Stimulated activated CD4-positive, alpha-beta T cell treated with anti-CD3 and anti-CD28 coated beads, Interleukin-2, amount 100 ng/mL, for 4 hours (primary cell): ENCODE measurements around the gene GLDC.

Experiments
- DNase-seq: peaks from one replicate; pipeline ENCODE4 v3.0.0-alpha.2; 2020; ENCODE audit warnings: low read depth

Gene GLDC

DNA sequence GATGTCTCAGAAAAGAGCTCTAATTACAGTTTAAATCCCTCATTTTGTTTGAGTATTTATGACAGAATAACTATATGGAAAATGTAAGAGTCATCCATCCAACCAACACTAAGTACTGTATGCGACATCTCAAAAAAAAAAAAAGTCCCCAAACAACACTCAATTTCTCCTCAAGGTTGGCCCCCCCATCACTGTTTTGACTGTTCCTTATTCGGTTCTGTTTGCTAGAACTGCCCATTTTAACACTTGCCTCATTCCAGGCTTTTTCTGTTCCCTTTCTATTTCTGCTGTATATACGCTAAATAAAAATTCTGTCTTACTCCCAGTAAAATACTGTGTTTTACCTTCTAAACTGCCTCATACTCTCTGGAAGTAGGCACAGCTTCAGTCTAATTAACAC, 25.2 kb downstream of the GLDC start:
- DNase-seq = no peak

DNA sequence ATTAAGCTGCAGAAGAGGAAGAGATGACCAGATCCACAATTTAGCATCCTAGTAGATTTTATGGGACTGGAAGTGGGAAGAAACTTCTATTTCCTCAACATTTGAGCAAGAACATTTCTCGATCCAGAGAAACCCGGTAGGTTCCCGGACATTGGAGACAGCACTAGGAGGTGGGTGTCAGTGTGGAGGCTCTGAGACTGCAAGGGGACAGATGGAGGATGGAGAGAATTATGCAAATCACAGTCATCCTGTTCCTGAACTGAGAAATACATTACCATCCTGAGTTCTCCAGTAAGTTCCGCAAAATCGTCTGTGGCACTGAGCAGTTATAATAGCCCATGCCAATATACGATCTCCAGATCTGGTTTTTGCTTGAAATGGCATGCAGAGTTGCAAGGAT, 25.6 kb downstream of the GLDC start:
- DNase-seq = no peak

DNA sequence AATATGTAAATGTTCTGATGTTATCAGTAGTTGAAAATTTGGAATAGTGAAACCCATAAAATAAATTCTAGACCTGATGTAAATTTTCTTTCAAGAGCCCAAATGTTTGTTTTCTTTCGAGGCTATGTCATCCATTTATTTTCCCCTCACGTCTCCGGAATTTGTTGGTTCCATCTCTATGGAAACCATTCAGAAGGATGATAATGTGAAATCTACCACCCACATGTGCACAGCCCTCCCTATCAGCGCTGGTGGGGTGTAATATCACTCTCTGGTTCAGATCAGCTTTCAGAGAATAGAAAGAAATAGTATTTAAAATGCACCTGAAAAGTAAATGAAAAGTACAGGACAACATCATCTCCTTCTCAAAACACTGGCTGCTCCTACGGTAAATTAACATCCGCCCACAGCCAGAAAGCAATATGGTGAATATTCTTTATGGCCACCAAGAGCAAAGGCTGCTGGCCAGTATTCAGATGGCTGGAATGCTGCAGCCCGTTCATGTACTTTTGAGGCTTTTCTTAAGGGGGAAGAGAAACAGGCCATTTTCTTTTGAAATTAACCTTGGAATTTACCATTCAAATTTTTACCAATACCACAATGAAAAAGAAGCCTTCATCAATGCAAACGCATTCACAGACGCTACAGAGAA, 28.5 kb downstream of the GLDC start:
- DNase-seq = no peak

DNA sequence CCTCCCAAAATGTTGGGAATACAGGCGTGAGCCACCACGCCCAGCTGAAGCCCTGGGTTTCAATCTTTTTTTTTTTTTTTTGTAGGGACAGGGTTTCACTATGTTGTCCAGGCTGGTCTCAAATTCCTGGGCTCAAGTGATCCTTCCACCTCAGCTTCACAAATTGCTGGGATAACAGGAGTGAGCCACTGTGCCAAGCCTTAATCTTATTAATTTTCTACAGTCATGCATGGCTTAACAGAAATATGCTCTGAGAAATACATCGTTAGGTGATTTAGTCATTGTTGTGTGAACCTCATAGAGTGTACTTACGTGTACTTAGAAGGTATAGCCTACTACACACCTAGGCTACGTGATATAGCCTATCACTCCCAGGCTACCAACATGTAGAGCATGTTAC, 31.0 kb downstream of the GLDC start:
- no peak for DNase-seq

DNA sequence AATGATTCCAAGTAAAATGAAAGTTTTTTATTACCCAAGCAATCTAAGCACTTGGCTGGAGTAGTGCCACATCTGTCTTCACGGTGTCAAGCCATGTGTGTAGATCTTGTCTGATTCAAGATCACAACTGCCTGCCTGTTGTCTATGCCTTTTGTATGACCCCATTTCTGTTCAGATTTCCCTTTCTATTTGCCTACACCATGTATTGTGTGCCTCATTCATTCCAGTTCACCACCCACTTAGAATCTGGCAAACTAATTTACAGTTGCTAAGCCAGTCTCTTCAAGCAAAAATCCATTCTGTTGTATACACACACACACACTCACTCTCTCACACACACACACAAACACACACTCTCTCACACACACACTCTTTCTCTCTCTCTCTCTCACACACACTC, 33.7 kb downstream of the GLDC start:
- no peak for DNase-seq

DNA sequence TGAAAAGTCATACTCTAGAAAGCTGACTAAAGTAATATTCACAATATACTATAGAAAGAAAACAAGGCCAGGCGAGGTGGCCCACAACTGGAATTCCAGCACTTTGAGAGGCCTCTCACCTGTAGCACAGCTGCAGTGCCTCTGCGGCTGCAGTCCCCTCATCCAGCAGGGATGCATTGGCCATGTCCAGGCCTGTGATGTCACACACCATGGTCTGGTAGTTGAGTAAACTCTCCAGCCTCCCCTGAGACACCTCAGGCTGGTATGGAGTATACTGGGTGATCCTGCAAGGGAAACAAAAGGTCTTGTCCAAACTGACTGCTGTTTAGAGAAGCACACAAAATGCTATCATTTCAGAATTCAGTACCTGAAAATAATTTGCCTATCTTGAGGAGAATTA, 35.5 kb downstream of the GLDC start:
- no peak for DNase-seq

DNA sequence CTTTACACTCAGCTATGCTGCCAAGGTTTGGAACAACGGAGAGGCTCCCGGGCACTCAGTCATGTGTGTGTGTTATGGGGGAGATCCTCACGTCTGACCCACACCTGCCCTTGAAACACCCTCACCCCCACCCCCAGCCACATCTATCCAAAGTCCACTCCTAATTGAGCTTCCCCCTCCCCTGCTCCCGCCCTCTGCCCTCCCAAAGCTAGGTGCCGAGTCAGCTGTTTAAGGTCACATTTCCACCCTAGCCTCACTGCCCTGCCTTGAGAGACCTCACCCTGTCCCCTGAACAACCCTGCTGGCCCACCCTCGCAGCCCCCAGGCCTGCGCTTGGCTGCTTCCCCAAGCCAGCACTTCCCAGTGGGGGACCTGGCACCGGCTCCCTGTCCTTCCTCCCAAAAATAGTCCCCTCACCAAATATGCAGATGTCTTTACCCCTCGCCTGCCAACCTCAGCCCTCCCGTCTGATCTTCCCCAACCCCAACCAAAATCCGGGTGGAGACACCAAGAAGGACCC, 36.0 kb downstream of the GLDC start:
- DNase-seq = no peak

DNA sequence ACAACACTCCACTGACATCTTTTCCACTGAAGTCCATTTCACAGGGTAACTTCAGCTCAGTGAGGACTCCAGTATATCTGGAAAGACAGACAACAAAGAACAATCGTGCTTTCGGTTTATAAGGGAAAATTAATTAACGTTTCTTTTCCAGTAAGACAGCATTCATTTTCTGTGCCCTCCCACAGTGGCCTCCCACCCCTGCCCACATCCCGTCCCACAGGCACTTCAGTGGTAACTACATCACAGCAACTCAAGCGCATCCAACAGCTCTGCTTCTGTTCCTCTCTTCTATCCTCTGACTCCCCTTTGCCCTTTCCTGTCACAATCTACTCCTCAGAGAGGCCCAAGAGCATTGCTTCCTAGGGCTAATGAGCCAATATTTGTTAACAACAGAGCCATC, 40.3 kb downstream of the GLDC start:
- DNase-seq = no peak

DNA sequence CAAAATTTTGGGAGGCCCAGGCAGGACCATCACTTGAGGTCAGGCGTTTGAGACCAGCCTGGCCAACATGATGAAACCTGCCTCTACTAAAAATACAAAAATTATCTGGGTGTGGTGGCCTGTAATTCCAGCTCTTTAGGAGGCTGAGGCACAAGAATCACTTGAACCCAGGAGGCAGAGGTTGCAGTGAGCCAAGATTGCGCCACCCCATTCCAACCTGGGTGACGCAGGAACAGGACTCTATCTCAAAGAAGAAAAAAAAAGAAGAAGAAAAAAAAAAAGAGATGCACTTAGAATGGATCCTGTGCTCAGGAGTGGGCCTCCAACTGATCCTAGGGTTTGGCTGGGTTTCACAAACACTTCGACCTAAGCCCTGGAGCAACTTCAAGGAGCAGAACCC, 45.1 kb downstream of the GLDC start:
- no peak for DNase-seq

DNA sequence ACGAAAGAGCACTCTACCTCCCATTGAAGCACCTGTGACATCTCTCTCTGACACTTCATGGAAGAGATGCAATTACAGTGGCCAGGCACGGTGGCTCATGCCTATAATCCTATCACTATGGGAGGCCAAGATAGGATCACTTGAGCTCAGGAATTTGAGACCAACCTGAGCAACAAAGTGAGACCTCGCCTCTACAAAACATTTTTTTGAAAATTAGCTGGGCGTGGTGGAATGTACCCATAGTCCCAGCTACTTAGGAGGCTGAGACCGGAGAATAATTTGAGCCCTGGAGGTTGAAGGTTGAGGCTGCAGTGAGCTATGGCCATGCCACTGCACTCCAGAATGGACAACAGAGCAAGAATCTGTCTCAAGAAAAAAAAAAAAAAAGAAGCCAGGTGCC, 45.5 kb downstream of the GLDC start:
- DNase-seq = no peak

DNA sequence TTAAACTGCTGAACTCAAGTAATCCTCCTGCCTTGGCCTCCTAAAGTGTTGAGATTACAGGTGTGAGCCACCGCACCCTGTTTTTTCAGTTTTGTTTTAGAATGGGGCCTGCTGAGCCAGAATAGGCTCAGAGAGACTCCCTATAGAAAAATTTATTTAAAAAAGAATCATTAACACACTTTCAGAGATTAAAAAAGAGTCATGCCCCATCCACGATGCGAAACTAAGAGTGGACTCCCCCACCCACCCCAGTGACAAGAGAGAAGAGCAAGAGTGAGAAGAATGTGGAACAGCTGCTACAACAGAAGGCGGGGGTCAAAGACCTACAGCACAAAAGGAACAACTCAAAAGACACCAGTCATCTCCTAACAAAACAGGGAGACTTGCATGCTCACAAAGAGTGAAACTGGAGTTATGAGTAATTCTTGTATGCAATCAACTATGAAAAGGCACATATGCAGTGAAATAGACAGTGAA, 47.2 kb downstream of the GLDC start:
- DNase-seq = no peak

DNA sequence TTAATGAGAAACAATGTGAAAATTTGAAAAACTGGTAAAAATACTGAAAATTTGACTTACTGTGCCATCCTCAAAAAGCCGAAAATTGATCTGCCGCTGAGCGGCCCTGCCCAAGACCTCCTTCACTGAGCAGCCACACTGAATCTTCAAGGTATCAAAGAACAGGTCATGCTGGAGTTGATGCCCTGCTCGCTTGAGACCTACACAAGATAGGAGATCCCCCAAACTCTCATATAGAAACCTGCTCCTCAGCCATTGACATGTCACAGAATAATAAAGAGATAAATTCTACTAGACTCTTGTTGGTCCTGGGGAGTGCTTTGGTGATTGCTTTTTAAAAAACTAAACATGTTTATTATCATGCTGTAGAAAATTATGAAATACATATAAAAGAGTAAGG, 52.7 kb downstream of the GLDC start:
- no peak for DNase-seq

DNA sequence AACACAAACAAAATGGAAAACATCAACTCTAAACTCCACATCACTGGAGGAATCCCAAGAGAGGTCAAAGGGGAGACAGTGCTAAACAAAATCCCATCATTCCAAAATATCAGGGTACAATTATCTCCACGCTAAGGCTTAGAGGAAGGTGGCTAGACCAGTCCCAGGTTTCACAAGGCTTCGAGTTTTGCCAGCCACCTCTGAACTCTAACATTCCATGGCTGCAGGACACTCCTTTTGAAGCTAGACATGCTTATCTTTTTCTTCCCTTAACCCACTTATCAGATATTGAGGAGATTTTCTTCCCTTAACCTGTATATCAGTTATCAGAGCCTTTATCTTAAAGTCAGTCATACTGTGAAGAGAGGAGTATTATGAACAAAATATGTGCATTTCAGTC, 53.3 kb downstream of the GLDC start:
- DNase-seq = no peak

DNA sequence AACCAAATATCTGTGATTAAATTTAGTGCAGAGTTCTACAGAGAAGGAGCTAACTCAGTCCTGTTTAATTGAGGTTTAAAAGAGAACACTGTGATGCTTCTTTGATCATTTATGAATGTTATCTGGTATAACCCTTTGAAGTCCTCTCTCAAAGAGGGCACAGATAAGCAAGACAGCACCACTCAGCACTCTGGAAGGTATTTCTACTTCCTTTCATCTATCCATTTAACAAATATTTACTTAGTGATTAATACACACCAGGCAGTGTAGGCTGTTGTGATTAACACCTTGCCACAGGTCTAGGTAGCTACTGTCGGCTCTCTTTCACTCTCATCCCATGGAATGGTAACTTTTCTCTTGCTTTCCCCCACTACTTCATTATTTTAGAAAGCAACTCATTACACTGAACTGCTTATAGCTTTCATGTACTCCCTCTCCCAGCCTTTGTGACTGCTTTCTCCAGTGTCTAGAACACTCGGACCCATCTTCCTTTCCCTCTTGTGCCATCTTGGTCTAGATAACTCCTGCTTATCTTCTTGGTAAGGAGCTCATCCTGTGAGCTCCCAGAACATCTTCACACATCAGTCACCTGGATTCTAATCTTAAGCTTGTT, 54.7 kb downstream of the GLDC start:
- no peak for DNase-seq

DNA sequence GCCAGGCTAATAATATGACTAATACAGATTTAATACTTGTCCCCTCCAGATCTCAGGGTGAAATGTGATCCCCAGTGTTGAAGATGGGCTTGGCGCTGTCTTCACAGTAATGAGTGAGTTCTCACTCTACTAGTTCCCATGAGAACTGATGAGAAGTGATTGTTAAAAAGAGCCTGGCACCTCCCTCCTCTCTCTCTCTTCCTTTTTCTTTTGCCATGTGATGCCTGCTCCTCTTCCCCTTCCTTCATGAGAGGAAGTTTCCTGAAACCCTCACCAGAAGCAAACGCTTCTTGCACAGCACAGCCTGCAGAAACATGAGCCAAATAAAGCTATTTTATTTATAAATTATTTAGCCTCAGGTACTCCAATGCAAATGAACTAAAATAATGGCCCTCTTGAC, 55.2 kb downstream of the GLDC start:
- no peak for DNase-seq

DNA sequence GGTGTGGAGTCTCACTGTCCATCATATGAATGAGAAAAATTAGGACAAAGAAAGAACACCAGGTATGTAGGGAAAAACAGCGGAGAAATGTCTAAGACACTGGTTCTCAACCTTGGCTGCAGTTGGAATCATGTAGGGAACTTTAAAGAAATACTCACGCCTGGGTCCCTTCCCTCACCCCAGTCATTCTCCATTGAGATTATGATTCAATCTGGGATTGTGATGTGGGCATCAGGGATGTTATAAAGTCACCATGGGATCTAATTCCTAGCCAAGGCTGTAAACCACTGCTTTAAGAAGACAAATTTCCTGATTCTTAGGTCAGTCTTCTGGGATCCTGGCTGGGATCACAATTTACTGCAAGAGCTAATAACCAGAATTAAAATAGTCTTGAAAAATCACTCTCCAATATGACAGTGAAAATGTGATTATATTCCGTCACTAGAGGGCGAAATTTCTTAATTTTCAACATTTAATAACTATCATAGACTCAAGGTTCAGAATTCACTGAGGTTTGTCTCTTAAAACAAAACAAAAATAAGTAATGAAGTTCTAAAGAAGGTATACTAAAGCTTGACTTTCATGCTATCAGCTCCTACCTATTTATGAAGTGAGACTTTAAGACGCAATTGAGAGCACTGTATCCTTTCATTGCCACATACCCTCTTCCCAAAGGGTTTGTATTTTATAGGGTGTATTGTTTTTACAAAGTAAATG, 60.5 kb downstream of the GLDC start:
- no peak for DNase-seq

DNA sequence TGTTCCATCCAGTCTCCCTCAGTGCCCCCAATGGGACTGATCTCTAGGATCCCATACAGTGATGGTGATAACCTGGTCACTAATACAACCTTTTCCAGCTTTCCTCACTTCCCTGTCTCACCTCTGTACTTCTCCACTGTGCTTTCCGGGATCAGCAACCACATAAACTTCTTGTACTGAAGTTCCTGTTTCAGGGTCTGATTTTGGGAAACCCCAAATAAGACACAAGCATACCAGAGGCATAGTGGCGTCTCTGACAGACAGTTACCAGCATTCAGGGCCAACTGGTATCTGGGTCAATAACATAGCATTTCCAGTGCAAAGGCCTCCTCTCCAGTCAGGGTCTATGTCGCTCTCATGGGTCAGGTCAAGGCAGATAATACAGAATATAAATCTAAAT, 64.3 kb downstream of the GLDC start:
- no peak for DNase-seq

DNA sequence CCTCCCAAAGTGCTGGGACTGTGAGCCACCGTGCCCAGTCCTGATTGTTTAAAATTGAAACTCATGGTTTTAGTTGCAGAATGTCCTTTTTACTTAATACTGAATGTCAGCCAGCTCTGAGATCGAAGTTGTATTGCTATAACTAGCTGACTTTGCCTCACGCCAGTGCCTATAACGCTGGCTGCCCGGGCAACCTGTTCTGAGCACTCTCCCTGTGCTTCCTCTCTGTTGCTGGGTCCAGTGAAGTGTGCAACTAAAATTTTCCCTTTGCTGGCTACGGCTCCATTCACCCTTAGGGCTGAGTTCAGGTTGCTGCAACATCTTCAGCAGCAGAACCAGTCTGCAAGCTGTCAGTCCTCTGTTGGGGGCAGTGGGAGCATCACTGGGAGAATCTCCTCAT, 65.9 kb downstream of the GLDC start:
- no peak for DNase-seq

DNA sequence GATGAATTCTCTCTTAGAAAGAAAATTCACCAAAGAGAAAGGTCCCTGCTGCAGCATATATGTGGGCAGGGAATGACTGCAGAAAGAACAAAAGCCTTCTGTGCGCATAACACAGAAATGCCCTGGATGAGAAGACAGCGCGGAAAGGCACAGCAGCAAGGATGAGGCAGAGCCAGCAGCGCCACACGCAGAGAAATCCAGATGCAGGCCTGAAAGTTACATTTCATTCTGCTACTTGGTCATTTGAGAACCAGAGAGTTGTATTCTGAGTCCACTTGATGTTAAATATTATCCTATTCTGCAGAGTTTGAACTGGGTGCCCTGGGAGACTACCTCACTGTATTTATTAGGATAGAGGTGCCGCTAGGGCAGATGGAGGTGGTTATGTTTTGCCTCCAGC, 68.5 kb downstream of the GLDC start:
- DNase-seq = no peak

DNA sequence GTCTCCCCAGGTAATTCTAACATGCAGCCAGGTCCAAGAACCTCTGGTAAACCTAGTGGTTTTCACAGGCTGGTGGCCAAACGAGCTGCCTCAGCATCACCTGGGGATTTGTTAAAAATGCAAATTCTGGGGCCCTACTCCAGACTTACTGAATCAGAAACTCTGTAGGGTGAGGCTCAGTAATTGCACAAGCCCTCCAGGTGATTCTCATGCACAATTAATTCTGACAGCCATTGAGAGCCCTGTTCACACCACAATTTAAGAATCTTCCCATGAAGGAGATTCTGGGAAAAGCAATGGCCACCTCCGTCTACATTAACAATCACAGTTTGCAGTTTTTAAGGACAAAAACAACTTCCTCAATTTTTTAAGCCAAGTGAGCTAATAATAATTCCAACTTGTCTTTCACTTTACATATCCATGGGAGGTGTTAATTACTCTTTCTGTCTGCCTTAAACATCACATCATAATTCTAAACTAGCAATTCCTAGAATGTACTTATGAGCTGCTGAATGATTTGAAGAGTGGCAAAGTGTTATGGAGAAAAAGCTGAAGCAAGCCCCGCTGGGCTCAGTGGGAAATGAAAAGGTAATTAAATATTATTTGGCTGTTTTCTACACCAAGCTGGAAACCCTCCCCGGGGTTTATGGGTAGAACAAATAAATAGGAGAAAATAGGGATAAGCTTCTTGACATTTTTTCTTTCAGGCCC, 70.0 kb downstream of the GLDC start:
- no peak for DNase-seq

DNA sequence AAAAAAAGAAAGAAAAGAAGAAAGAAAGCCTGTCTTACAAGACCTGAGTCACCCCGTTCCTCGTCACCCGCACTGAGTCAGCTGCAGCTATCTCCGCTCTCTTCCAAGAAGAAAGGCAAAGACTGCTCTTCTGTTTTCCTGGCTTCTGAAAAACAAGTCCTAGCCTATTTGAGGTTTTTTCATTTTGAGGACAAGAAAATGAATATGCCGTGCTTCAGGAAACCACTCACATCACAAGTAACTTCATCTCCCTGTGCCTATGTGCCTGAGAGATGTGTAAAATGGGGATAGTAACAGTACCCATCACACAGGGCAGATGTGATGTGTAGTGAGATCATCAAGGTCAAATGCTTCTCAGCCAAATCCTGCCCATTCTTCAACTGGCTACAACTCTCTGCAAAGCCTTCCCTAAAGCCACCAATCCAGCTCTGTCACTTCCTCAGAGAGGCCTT, 78.4 kb downstream of the GLDC start:
- DNase-seq = no peak

DNA sequence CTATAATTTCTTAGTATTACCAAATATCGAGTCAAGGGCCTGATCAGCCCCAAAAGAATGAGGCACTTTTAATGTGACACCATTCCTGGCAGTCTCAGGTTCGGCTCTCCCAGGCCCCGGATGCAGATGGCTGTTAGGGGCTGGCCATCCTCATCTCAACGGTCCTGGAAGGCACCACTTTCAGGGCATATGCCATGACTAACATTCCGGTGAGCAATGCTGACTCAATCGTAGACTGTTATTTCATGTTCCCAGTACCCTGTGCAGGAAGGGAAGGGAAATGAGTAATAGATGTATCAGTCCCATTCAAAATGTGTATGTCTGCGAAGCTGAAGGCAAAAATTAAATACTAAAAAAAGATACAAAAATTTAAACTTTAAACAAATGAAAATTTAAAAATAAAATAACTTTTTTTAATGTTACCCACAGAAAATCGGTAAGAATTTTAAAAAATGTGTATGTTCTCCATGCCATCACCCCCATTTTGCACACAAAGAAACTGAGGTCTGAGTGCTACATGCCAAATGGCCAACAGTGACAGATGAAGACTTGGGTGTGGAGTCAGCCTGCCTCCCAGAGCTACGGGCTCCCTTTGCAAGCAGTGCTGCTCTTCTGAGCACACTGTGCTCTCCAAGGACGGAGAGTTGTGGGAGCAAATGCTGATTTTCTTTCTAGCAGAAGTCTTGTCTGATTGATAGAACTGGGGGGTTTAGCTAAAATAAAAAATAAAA, 79.0 kb downstream of the GLDC start:
- DNase-seq = no peak
